ENCODE measurements around the gene PHF21A.
"Not testable (repeated sequence)": the region's sequence is repeated elsewhere in the genome, so short reads cannot be mapped to it uniquely, and the experiment has no call there.

PHF21A gene

GRCh38 chr11:46026606-46027293 lies 94.5 kb downstream of the PHF21A start:
- DNase-seq: no peak

DNA sequence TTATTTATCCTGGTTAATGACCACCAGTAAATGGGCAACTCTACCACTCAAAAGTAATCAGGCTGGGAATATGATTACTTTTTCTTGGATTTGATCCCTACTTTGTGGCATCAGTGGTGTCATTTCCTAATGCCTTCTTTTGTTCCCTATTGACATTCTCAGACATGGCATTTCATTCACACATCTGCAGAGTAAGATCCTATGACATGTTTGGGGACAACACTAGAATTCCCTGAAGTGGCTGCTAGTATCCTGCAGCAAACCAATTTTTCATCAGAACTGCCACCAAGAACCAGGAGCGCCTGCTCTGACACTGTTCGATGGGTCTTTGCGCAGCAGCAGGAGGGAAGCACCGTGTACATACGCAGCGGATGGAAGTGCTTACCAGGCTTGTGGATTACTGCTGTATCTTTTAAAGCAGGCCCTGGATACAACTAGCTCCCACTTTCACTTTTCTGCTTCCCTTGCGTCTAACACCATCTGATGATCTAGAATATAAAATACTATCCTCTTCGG lies 101.1 kb downstream of the PHF21A start:
- DNase-seq: no peak

- no peak for DNase-seq
Measured at GRCh38 chr11:46018651-46019050, 102.6 kb downstream of the PHF21A start.

DNA sequence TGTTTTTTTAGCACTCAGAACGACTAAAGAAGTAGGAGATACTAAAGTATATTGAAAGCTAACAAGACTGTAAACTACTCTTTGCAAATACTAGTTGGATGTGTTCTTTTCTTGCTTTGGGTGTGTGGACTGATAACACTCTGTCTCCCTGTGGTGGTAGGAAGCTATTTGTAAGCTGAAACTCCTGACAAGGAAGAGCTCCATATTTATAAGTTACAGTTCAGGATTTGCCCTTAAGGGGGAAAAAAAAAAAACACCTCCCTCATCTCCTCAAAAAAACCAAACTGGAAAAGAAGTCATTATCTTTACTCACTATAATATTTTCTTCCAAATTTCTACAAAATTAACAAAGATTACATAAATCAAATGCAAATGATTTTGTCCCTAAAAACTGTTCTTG lies 103.9 kb downstream of the PHF21A start:
- DNase-seq: no peak

GRCh38 chr11:46015941-46016340 lies 105.3 kb downstream of the PHF21A start:
- no peak for DNase-seq

DNA sequence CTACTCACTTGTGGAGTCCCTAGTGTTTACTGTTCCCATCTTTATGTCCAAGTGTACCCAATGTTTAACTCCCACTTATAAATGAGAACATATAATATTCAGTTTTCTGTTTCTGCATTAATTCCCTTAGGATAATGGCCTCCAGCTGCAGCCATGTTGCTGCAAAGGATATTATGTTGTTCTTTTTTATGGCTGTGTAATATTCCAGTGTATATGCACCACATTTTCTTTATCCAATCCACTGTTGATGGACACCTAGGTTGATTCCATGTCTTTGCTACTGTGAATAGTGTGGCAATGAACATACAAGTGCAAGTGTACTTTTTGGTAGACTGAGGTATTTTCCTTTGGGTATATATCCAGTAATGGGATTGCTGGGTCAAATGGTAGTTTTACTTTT lies 107.1 kb downstream of the PHF21A start:
- not testable (repeated sequence) for DNase-seq

GRCh38 chr11:46012185-46012584 lies 109.1 kb downstream of the PHF21A start:
- DNase-seq: no peak

GRCh38 chr11:46010100-46010499 lies 111.2 kb downstream of the PHF21A start:
- no peak for DNase-seq

- DNase-seq: no peak
Measured at GRCh38 chr11:46009647-46010046, 111.6 kb downstream of the PHF21A start.

GRCh38 chr11:46006418-46007070 lies 114.7 kb downstream of the PHF21A start:
- no peak for DNase-seq

DNA sequence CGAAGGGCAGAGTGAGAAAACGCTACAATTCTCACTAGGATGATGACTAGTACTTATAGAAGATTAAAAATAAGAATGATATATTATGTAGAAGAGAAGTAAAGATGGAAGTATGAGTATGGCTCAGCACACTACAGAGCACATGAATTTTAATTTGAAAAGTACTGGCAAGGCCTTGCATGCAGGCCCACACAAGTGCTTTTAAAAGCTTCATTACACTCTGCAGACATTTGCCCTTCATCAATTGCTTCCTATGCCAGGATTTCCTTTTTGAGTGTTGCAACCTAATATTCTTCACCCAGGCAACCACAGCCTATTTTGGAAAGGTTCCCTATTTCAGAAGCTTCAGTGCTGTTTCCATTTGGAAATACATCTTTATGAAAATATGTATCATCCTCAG lies 117.7 kb downstream of the PHF21A start:
- no peak for DNase-seq

- DNase-seq: no peak
Measured at GRCh38 chr11:46002189-46002588, 119.1 kb downstream of the PHF21A start.

GRCh38 chr11:46001448-46001914 lies 119.8 kb downstream of the PHF21A start:
- DNase-seq: no peak

GRCh38 chr11:45997599-45997998 lies 123.7 kb downstream of the PHF21A start:
- no peak for DNase-seq

DNA sequence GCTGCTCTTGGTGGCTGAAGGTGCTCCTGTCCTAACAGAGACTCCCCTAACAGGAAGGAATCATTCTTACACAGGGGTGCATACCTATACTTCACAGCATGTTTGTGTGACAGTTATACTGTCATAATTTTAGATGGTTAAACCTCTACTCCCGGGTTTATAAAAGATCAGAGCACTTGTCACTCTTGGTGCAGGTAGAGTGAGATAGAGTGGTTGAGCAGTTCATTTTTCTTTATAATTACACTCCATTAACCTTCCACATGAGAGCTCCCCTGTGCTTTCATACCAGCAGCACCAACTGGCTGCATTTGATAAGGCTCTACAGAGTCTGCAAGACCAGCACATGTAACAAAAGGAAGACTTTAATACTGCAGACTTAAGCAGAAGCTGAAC lies 125.9 kb downstream of the PHF21A start:
- no peak for DNase-seq

GRCh38 chr11:45994371-45995341 lies 126.6 kb downstream of the PHF21A start:
- peak; percentile 4 for DNase-seq

GRCh38 chr11:45993531-45994001 lies 127.7 kb downstream of the PHF21A start:
- no peak for DNase-seq

DNA sequence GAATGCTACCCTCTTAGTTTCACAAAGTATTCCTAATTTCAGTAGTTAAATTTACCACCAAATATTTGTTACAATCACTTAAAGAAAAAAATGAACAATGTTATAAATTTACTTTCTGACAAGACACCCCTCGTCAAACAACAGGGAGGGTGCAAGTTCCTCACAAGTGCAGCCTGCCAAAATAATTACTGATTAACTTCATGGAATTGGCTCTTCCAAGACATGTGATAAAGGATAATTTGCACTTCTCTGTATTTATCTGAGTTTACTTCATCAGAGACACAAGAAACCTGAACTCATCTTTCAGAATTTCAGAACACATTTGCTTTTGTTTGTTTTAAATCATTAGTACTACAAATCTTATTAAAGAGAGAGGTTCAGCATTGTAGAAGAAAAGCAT lies 132.3 kb downstream of the PHF21A start:
- DNase-seq: no peak

- DNase-seq: no peak
Measured at GRCh38 chr11:45985212-45985611, 136.0 kb downstream of the PHF21A start.

GRCh38 chr11:45984192-45984591 lies 137.1 kb downstream of the PHF21A start:
- DNase-seq: no peak

- DNase-seq: no peak
Measured at GRCh38 chr11:45983471-45983845, 137.8 kb downstream of the PHF21A start.

DNA sequence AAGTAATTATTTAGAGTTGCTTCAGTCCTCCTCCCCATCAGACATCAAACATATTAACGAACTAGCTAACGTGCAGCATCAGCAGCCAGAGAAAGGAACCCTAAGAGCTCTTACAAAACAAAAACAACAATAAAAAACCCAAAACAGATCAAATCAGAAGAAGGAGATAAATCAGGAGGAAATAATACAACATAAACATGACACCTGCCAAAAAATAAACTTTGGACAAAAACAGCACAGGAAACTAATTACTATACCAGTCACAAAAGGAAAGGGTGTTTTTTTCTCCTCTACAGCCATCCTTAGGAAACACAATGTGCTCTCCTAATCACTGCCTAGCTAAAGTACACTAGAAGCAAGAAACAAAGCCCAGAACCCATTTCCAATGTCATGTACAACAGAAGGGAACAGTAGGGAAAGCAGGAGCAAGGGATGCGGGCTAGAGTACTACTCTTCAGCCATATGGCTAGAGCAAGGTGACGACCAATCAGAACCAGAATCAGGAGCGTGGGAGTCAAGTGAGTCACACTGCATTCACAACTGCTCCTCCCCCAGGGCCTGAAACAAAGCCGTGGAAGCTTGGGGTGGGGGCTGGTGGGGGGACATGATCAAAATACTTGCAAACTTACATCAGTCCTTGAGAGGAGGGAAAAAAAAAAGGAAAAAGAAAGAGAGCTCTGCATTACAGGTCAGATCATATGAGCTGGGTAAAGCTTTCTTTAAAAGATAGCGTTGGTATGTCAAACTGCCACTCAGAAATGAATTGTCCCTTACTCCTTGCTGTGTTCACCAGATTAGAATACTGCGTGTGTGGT lies 138.4 kb downstream of the PHF21A start:
- DNase-seq: no peak
